ENCODE results near the gene ARHGEF12. TPM values are rescaled to one million over a fixed set of nuclear protein-coding genes. Genes with fewer than 3 reads are reported as not detected.

Gene ARHGEF12
- total RNA-seq, 1 experiment from 2014 or later: 56.6 TPM

DNA sequence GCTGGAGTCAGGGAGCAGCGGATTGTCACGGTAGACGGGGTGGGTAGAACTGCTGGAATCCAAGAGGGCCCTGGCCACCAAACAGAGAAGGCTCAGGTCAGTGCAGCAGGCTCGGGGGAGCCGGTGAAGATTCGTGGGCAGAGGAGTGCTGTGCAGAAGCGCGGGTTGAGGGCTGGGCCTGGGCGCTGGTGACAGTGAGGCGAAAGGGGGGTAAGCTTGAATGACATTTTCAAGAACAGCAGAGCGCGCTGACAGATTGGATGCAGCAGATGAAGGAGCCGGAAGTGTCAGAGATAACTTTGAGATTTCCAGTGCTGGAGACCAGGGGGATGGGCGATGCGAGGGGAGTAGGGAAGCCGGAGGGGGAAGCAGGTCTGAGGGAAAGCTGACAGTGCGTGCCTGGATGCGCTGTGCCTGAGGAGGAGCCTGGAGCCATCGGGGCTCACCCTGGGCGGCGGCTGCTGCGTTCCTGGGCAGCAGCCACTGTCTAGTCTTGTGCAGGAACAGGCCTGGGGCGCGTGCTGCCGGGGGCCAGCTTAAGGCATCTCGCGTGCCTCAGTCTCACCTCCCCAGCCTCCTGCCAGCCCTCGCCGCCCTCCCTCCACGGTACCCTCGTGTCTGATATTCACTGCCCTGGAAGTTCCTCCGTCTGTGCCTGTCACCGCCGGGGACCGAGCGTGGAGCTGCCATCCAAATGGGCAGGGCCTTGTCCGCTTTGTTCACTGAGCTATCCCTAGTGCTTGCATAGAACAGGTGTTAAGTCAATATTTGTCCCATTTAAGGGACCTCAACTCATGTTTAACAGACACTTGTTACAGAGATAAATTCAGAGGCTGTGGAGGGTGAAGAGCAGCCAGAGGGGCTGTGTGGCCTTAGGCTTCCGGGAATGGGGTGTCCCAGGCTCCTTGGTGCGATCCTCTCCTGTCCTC, 180.5 kb downstream of the ARHGEF12 start:
- DNase-seq (ENCODE audit: low read depth): no peak

DNA sequence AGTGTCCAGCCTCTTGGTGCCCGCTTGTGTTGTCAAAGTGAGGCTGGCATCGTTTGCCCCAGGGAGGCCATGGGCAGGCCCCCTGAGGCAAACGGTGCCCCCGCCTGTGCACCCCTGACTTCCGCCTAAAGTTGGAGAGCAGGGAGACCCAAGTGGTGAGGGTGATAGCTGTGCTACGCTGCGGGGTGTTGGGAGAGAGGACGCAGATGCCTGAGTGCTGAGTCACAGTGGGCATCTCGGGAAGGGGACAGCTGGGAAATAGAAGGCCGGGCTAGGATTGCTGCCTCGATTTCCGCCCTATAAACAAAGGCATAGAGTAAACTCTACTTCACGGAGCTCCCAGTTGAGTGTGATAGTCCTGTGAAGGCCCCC, 181.2 kb downstream of the ARHGEF12 start:
- peak; percentile 48 for DNase-seq (ENCODE audit: low read depth)

DNA sequence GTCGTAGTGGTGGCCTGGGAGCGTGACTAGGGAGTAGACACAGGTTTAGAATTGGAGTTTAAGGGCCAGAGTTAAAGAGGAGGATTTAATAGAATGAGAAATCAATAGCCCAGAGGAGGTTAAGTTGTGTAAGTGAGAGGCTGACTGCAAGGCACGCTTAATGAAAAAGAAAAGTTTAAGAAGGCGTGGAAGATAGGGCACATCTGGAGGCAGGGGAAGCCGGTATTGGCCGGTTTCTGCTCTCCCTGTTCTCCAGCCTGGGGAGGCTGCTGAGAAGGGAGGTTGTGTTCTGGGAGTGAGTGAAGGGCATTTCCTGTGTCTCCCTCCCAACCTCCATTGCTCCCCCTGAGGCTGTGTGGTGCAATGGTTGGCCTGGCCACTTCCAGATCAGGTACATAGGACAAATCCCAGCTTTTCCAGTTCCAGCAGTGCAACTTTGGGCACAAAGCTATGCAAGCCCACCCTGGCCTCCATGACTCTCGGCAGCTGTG, 181.6 kb downstream of the ARHGEF12 start:
- DNase-seq (ENCODE audit: low read depth): no peak

DNA sequence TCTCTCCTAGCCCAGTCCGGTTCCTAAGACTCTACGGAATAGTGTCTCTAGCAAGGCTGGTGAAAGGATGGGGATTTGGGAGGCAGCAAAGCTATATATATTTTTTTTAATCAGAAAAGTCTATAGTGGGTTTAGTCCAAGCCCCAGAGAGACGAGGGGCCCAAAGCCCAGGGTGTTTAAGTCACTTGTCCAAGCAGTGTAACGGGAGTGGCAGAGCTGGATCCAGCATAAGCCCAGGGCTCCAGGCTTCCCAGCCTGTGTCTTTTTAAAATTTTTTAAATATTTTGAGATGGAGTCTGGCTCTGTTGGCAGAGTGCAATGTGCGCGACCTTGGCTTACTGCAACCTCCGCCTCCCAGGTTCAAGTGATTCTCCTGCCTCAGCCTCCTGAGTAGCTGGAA, 182.1 kb downstream of the ARHGEF12 start:
- DNase-seq (ENCODE audit: low read depth): no peak

DNA sequence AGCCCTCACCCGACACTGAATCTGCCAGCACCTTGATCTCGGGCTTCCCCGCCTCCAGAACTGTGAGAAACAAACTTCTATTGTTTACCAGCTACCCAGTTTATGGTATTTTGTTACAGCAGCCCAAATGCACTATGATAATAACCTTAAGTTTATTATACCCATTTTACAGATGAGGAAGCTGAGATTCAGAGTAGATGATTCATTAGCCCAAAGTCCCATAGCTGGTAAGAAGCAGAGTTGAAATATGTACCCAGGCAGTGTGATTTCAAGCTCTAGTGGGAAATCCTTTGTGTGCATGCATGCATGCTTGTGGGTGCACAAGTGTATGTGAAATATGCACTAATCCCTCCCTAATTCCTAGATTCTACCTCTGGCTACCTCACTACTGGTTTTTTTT, 183.3 kb downstream of the ARHGEF12 start:
- no peak for DNase-seq (ENCODE audit: low read depth)

DNA sequence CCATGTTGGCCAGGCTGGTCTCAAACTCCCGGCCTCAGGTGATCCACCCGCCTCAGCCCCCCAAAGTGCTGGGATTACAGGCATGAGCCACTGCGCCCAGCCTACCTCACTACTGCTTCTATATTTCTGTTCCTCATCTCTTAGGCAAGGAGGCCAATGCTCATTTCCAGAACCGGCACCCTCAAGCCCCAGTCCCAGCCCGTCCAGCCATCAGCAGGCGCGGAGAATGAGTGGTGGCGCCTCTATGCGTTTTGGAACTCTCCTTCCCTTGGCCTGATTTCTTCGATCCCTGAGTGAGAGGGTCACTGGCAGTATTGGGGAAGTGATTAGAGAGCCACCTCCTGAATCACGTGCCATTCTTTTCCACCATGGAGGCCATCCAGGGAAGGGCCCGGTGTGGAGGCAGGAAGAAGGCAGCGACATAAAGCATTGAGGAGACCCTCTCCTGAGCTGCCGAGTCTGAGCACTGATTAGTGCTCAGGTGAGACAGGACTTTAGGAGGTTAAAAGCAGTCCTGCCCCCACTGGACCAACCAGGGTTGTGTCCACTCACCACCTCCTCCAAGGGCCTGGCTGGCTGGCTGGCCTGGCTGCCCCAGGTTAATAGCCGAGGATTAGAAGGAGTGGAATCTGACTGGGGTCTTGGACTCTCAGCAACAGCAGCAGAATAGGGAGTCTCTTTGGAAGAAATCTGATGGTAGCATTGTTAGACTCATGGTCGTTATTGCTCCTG, 184.0 kb downstream of the ARHGEF12 start:
- DNase-seq (ENCODE audit: low read depth): no peak

DNA sequence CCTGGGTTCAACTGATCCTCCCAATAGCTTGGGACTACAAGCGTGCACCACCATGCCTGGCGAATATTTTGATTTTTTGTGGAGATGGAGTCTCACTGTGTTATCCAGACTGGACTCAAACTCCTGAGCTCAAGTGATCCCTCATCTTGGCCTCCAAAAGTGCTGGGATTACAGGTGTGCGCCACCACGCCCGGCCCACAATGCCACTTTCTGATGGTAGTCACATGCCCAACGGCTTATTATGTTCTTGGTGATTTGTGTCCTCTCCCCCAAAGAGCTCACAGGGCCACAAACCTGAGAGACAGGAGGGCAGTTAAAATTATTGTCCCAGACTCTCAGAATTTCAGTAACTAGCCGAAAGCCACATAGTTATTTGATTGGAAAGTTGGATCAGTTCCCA, 185.0 kb downstream of the ARHGEF12 start:
- DNase-seq (ENCODE audit: low read depth): no peak

DNA sequence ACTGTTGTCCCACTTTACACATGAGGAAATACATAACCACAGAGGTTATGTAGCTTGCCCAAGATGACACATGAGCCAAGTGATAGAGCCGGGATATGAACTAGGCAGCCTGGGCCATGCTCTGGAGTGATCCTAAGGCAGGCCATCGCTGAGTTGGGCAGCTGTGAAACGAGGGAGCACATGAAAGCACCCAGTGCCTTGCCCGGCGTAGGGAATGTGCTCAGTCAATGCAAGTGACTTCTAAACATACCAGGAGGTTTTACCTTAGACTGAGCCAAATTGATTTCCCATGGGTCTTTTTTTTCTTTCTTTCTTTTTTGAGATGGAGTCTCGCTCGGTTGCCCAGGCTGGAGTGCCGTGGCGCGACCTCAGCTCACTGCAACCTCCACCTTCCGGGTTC, 185.8 kb downstream of the ARHGEF12 start:
- DNase-seq (ENCODE audit: low read depth): no peak

DNA sequence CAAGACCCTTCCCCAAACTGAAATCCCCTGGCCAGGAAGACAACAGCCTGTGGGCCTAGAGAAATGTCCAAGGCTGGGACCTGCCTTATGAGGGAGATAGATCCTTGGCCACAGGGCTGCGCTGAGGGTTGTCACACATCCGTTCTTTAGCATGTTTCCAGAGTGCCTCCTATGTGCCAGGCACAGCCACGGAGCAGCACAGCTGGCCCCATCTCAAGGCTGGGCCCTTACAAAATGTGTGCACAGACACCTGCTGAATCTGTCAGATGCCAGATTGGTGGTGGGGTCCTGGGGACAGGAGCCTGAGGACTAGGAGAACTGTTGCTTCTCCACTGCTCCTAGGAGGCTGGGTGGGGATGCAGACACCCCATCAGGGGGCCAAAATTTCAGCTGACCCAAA, 186.5 kb downstream of the ARHGEF12 start:
- DNase-seq (ENCODE audit: low read depth): no peak

DNA sequence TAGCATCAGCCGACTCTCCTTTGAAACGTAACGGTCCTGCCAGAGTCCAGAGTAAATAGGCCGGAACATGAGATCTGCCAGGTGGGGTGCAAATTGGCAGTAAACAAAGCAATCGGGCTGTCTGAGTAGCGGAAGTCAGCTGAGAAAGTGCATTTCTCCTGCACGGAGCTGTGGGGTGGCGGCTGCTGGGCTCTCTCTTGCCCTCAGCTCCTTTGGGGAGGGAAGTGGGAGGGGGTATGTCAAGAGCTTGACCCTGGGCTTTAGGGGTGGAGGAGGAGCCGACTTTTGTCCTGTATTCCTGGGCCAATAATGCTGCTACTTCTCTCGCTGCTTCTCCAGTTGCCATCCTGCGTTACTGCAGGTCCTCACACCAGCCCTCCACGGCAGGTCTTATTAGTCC, 187.0 kb downstream of the ARHGEF12 start:
- no peak for DNase-seq (ENCODE audit: low read depth)

DNA sequence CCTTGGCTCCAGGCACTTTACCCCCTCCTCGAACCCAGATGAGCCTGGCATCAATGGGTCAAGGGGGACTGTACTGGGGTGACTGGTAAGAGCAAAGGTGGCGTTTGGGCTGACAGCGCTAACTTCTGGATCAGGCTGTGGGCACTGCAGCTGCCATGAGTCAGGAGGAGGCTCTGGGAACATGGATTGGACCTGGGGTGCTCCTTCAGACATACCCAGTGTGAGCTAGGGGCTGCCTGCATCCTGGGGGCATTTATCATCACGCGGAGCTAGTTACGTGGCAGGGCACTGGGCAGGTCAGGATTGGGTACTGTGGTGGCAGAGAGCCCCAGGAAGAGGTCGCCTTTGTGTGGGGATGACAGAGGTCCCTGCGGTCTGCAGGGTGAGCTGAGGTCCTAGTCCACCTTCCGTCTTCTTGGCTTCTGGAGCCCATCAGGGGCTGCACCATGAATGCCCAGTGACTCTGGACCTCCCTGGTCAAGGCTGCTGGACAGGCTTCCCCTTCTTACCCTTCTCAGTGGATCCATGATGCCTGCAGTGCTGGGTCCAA, 188.4 kb downstream of the ARHGEF12 start:
- DNase-seq (ENCODE audit: low read depth): no peak

DNA sequence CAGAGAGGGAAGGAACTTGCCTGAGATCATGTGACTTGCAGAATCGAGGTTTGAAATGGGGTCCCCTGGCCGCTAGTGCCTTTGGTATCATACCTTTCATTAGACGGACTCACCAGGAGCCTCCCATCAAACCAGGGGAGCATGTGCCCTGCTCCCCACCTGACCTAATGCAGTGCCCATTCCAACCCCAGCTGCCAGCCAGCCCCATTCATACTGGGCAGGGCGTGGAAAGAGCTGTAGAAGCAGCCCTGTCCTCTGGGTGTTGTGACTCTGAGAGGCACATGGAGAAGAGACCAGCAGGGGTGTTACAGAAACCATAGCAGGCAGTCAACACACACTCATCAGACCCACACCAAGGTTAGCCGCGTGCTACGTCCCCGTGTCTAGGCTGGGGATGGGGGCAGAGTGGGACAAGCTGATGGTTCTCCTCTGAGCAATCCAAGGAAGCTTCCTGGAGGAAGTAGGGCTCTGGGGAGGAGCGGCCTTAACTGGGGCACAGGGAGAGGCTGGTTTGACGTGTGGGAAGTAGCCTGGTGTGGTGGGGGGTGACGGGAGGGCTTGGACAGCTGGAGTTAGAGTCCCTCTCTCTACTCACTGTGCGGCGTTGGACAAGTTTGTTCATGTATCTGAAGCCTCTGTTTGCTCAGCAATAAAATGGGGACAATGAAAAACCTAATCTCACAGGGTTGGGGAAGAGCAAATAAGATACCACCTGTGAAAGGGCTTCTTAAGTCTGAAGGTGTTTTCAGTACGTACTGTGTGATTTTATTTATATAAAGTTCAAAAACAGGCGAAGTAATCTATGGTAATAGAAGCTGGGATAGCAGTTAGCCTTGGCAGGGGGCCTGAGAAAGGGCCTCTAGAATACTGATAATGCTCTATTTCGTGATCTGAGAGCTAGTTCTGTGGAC, 189.3 kb downstream of the ARHGEF12 start:
- DNase-seq (ENCODE audit: low read depth): no peak

DNA sequence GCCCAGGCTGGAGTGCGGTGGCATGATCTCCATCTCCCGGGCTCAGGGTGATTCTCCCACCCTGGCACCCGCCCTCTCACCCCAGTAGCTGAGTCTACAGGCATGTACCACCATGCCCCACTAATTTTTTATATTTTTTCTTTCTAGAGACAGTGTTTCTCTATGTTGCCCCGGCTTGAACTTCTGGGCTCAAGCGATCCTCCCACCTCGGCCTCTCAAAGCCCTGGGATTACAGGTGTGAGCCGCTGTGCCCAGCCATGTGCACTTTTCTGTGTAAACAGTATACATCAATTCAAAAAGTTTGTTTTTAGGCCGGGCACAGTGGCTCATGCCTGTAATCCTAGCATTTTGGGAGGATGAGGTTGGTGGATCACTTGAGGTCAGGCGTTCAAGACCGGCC, 190.0 kb downstream of the ARHGEF12 start:
- no peak for DNase-seq (ENCODE audit: low read depth)

DNA sequence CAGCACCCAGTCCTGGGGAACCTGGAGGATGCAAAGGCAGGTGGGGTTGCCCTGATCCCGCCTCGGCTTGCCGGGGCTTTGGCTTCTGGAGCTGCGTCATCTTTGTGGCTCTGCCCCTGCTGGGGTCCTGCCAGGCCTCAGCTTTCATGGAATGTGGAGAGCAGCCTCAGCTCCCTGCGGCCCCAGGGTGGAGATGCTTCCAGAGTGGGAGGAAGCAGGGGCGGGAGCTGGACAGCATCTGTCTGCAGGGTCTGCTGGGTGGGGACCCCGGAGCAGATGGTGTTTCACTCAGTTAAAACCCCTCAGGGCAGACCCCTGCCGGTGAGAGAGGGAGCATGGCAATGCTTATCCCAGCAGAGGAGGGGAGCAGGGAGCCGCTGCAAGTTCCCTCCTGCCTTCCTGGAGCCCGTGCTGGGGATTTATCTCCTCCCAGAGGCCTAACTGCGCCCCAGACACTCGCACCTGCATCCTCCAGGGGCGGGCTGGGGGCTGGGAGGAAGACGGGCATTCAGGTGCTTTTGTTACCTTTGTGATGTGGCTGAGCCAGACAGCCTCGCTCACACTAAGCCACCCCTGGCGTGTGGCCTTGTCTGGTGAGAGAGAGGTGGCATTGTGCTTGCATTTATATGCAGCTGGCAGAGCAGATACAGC, 191.0 kb downstream of the ARHGEF12 start:
- peak; percentile 45 for DNase-seq (ENCODE audit: low read depth)

DNA sequence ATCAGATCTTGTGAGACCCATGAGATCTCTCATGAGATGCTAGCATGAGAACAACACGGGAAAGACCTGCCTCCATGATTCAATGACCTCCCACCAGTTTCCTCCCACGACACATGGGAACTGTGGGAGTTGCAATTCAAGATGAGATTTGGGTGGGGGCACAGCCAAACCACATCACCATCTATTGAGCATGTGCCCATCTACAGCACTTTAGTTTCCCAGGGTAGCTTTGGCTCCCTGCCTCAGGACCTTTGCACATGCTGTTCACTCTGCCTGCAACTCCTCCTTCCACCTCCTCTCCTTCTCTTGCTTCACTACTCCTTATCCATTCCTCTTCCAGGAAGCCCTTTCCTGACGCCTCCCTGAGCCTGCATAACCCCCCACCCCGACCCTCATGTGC, 192.5 kb downstream of the ARHGEF12 start:
- no peak for DNase-seq (ENCODE audit: low read depth)

DNA sequence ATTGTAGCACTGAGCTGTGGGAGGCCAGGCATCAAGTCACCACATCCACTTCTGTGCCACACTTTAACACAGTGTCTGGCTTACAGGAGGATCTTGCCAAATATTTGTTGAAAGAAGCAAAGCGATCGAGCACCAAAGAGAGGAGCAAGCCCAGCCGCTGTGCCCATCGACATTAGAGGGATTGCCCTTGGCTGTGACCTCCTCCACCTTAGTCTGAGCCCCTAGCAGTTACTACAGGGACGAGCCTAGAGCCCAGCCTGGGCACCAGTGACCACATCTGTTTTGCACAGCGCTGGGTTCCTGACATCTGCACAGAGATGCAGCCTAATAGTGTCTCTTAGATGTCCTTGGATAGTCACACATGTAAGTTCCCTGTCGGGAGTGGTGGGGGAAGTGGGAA, 193.0 kb downstream of the ARHGEF12 start:
- DNase-seq (ENCODE audit: low read depth): no peak

DNA sequence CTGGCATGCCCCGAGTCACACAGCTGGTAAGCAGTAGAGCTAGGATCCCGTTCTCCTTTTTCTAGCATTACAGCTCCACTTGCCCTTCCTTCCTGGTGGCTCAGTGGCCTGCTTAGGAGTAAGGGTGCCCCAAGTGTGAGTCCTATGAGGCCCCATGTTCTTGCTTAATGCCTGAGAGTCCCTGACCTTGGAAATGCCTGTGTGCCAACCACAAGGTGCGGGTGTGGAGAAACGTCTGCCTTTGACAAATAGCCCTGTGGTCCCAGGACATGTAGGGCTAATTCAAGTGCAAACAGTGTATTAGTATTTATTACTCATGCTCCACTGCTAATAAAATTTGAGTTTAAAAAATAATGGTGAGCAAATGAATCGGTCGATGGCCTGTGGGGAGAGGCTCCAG, 193.7 kb downstream of the ARHGEF12 start:
- DNase-seq (ENCODE audit: low read depth): no peak

DNA sequence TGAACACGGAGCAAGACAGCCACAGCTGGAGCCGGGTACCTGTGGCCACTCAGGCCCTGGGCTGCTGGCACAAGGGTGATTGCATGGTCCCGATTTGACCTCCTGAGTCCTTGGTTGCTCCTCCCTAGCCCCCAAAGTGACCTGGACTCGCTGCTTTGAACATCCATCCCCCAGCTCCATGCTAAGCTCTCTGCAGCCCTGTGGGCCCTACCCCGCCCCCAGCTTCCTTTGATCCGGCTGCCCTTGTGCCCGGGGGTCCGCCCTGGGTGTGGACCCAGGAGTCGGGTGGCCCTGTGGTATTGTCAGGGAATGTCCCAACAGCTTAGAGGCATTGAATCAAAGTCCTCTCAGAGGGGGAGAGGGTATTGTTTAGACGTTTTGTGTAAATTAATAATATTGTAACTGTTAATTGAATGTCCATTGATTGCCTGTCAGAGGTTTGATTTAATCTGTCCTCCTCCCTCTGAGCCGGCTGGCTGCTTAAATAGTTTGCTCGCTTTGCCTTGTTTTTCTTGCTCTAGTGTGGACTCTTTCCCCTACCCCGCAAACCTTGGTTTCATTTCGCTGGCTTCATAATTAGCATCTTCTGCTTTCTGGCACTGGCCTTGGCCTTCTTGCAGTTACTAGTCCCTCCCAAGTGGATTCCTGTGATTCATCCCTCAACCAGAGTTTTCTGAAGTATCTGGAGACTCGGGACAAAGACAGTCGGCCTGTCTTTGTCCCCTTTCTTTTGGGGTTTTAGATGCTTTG, 196.0 kb downstream of the ARHGEF12 start:
- DNase-seq (ENCODE audit: low read depth): peak; percentile 69

DNA sequence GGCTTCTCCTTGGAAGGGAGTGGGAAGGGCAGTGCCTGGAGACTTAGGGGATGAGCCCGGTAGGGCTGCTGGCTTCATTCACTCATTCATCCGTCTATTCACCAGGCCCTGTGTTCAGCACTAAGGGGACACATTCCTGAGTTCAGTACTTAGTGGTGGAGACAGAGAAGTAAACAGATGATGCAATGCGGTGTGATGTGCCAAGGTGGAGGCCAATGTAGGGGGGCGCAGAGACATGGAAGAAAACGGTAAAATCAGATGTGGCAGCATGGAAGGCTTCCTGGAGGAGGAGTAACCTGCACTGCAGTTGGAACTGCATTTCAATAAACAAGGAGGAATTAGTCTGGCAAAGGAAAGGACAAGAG, 196.6 kb downstream of the ARHGEF12 start:
- peak; percentile 53 for DNase-seq (ENCODE audit: low read depth)

DNA sequence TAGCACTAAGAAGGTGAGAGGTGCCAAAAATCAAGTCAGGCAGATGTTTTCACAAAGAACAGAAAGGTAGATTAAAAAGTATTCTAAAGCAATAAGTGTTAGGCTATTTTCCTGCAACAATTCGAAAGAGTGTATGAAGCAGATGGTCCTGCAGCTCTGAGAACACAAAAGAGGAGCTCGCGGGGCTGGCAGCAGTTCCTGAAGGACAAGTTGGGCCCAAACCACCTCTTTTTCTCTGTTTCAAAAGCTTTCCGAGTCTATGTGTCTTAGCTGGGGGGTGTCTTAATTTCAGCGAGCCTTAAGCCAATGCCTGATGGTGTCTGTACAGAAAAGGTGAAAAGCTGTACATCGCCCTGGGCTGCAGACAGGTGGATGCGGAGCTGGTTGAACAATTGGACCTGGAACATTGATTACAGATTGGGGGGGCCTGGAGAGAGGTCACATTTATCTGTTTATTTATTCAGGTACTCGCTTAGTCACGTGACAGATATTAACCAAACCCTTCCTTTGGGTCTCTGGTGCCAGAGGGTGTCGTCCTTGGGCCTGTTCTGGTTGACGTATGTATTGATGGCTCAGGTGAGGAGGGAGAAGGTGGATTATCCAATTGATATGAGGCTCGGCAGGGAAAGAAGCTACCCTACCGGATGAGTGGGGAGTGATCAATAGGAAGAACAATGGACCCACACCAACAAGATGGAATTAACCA, 200.0 kb downstream of the ARHGEF12 start:
- no peak for DNase-seq (ENCODE audit: low read depth)

Data from M059J (cell line).